Measurements from ENCODE around the gene CD99. TPM values are rescaled to one million over a fixed set of nuclear protein-coding genes. Genes with fewer than 3 reads are reported as not detected.
"Not testable (repeated sequence)": the region's sequence is repeated elsewhere in the genome, so short reads cannot be mapped to it uniquely, and the experiment has no call there.

Gene CD99
- polyA plus RNA-seq, 1 of the 3 experiments (the other 2 are of a cell fraction), result 346 TPM

GRCh38 chrX:2751291-2751690, 60.2 kb downstream of the CD99 start:
- Histone ChIP-seq H3F3A (replicated peaks; ENCODE audit: insufficient read depth) (peaks cover 4% of the 10 kb centered on the region), H3K36me3 (replicated peaks in 1 of 2; ENCODE audit: control insufficient read depth in 1 of 2, insufficient read depth in 2 of 2, low read length in 1 of 2) (no peaks in the 10 kb centered on the region), H3K27me3 (ENCODE audit: insufficient read depth) (no peaks in the 10 kb centered on the region), H3K4me3 (ENCODE audit: low read depth in 2 of 2, low read length in 1 of 2) (no peak overlapping the region), H2AFZ (ENCODE audit: low read depth) (no peak overlapping the region), H3K79me2 (ENCODE audit: insufficient read depth) (no peaks in the 10 kb centered on the region), H3K4me1 (ENCODE audit: control insufficient read depth in 1 of 2, insufficient read depth in 2 of 2, low read depth in 1 of 2, low read length in 1 of 2) (no peaks in the 10 kb centered on the region), H3K27ac (ENCODE audit: low read depth in 2 of 2, low read length in 1 of 2) (peak overlapping the region in 1 of 2 experiments; percentile 44; a peak in 1 of 4 replicates), H3K9me2 (no peaks in the 10 kb centered on the region), H4K20me1 (ENCODE audit: insufficient read depth) (no peaks in the 10 kb centered on the region), H3K9me3 (no peaks in the 10 kb centered on the region), H3K9ac (no peak overlapping the region), H3K4me2 (no peak overlapping the region)
- ChIA-PET CTCF (no interaction called here), POLR2A (no interaction called here)
- DNase-seq, result no peak
- WGBS (ENCODE audit: low lambda C conversion rate), result 25% methylated on average over 3 of the region's 3 CpGs
- TF ChIP-seq USF1 (IDR thresholded peaks at IDR 0.05; ENCODE audit: borderline replicate concordance, low read depth) (no peak), MXI1 (IDR thresholded peaks at IDR 0.05; ENCODE audit: low read depth, low read length) (no peak), FOXM1 (IDR thresholded peaks at IDR 0.05; ENCODE audit: low read depth) (no peak), RFX5 (IDR thresholded peaks at IDR 0.05; ENCODE audit: low read length) (no peak), CTCF (IDR thresholded peaks at IDR 0.05) (no peak), ZBTB33 (IDR thresholded peaks at IDR 0.05; ENCODE audit: borderline replicate concordance, low read depth) (no peak), SIN3A (IDR thresholded peaks at IDR 0.05; ENCODE audit: borderline replicate concordance, low read depth, low read length) (no peak), RXRA (IDR thresholded peaks at IDR 0.05; ENCODE audit: borderline replicate concordance, low read depth) (no peak), TEAD4 (IDR thresholded peaks at IDR 0.05; ENCODE audit: borderline replicate concordance, insufficient read depth) (no peak), JUND (IDR thresholded peaks at IDR 0.05) (no peak), ELF1 (IDR thresholded peaks at IDR 0.05) (no peak), MEF2A (IDR thresholded peaks at IDR 0.05; ENCODE audit: borderline replicate concordance, low read depth) (no peak), MAX (IDR thresholded peaks at IDR 0.05; ENCODE audit: low read depth) (no peak), CHD2 (IDR thresholded peaks at IDR 0.05; ENCODE audit: low read length, partially characterized antibody) (no peak)

- H3K79me2 ChIP-seq (ENCODE audit: insufficient read depth); H3F3A ChIP-seq (replicated peaks; ENCODE audit: insufficient read depth); H3K36me3 ChIP-seq (replicated peaks in 1 of 2; ENCODE audit: control insufficient read depth in 1 of 2, insufficient read depth in 2 of 2, low read length in 1 of 2); H3K9me3 ChIP-seq; H3K27me3 ChIP-seq (ENCODE audit: insufficient read depth); DNase-seq; POLR2A ChIA-PET; CTCF ChIA-PET; H3K9me2 ChIP-seq; H4K20me1 ChIP-seq (ENCODE audit: insufficient read depth); H3K4me1 ChIP-seq (ENCODE audit: control insufficient read depth in 1 of 2, insufficient read depth in 2 of 2, low read depth in 1 of 2, low read length in 1 of 2): not testable (repeated sequence)
- Histone ChIP-seq H3K9ac (peak within 1 kb of the TSS; percentile 37; the same call in 1 of the 2 replicates), H2AFZ (ENCODE audit: low read depth) (peak within 1 kb of the TSS; percentile 78; the same call in 1 of the 2 replicates), H3K4me2 (peak within 1 kb of the TSS; percentile 39), H3K27ac (ENCODE audit: low read depth in 2 of 2, low read length in 1 of 2) (peak within 1 kb of the TSS in 1 of 2 experiments; percentile 81; a peak in 2 of 4 replicates), H3K4me3 (ENCODE audit: low read depth in 2 of 2, low read length in 1 of 2) (0 out of 4 replicates have a peak within 1 kb of the TSS, but pooled peaks of 1 of the 2 experiments have one; percentile 23)
- 48% methylated on average over 6 of the region's 11 CpGs for WGBS (ENCODE audit: low lambda C conversion rate)
Observed at GRCh38 chrX:2751874-2752300, 60.8 kb downstream of the CD99 start, which contains the start of gene XG. Gene XG, plus strand, starts transcription at chrX:2752040. Its CDS starts 235 bp downstream, at chrX:2752275.
